ENCODE data around the gene SIAH2. TPM values are rescaled to one million over a fixed set of nuclear protein-coding genes. Genes with fewer than 3 reads are reported as not detected.
A peak's percentile ranks its signal among the peaks of the same experiment; 100 is the strongest.

Gene SIAH2
- total RNA-seq, 8 experiments from 2014 or later, result 7.1 to 29.4 (median 17.0) TPM

DNA sequence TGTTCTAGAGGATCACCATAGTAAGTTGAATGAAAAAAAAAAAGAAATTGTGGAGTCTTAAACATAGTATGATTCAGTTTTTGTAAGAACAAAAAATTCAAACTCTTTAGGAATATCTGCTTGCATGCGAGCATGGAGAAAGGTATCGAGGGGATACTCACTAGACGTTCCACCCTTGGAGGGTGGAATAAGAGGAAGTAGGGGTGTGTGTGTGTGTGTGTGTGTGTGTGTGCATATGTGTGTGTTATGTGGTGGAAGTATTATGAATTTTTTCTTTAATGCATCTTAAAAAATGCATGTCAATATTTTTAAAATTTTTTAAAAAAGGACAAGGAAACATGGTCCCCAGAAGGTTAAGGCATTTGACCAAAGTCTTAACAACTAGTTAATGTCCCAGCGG is 26.5 kb upstream of the SIAH2 start:
- Histone ChIP-seq H3K4me1 (replicated peaks in 1 of 2) (peaks cover 3 to 9% of the 10 kb centered on the region in 2 donors), H3K27ac (no peak overlapping the region), H3K4me3 (no peak overlapping the region)
- no peak for ATAC-seq (replicated peaks in 6 of 8)
- WGBS, 10 experiments, result 35 to 100% (median 81%) methylated on average over 1 to 4 of the region's 4 CpGs
- in situ Hi-C loops (cut with MboI; ENCODE audit: low pct_unique_long_range_greater_than_20kb in 2 of 9, low sequenced_read_pairs in 9 of 9, unreplicated experiment in 9 of 9), result loop anchor here in 6 of 9 experiments (10.0 to 25.0 kb wide), 4 partner anchors 75 to 373 kb away; no protein-coding TSS in a partner anchor

DNA sequence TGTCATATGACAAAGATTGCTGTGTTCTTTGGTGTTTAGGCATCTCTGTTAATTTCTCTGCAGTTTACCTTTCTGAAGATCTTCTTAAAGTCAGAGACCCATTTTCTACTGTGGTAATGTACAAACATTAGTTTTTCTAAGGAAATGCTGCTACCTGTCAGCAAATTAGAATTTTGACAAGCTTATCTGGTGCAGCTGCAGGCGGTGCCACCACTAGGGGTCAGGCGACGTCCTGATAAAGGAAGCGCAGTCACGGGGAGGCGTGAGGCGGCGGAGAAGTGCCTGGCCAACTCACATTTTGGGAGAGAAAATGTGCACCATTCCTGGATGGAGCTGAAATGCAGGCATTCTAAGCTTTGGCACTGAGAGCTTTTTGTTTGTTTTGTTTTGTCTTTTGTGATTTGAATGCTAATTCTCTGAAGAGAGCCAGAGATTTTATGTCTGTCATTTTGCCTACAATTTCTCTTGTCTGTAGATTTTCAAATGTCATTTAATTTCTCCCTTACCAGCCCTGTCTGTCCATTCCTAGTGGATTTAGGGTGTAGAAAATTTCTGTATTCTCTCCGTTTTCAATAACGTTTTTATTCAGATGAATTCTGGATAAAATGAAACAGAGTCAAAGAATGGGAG is 24.9 kb upstream of the SIAH2 start:
- in situ Hi-C loops (cut with MboI; ENCODE audit: low pct_unique_long_range_greater_than_20kb in 2 of 9, low sequenced_read_pairs in 9 of 9, unreplicated experiment in 9 of 9), result loop anchor here in 6 of 9 experiments (10.0 to 25.0 kb wide), 4 partner anchors 77 to 374 kb away; no protein-coding TSS in a partner anchor
- H3K4me1 ChIP-seq (replicated peaks in 1 of 2), result peaks cover 3 to 9% of the 10 kb centered on the region in 2 donors
- no peak overlapping the region for H3K27ac ChIP-seq
- WGBS, 10 experiments, result 0 to 15% (median 8%) methylated on average over 2 to 10 of the region's 10 CpGs; no CpG with 5 or more reads in 1 of the 10 experiments
- peak; percentile 68 to 95 (median 80) for ATAC-seq (replicated peaks in 6 of 8)
- H3K4me3 ChIP-seq, result no peak overlapping the region

DNA sequence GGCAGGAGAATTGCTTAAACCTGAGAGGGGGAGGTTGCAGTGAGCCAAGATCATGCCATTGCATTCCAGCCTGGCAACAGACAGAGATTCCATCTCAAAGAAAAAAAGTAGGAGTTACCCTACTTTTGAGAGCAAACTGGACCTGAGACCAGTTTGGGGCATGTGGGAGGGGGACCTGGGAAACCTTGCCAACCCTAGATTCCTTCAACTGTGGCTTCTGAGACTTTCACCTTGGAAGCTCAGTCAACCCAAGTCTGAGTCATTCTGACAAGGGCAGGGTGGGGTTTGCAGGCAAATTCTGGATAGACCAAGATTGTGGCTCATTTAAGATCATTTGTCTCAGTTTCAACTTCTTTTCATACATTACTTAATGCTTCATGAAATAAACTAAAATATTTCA is 23.8 kb upstream of the SIAH2 start:
- H3K27ac ChIP-seq, result no peak overlapping the region
- in situ Hi-C loops (cut with MboI; ENCODE audit: low pct_unique_long_range_greater_than_20kb in 2 of 9, low sequenced_read_pairs in 9 of 9, unreplicated experiment in 9 of 9), result loop anchor here in 6 of 9 experiments (10.0 to 25.0 kb wide), 4 partner anchors 78 to 376 kb away; no protein-coding TSS in a partner anchor
- ATAC-seq (replicated peaks in 6 of 8), result peak in 2 of 8 experiments; percentile 54 to 74

DNA sequence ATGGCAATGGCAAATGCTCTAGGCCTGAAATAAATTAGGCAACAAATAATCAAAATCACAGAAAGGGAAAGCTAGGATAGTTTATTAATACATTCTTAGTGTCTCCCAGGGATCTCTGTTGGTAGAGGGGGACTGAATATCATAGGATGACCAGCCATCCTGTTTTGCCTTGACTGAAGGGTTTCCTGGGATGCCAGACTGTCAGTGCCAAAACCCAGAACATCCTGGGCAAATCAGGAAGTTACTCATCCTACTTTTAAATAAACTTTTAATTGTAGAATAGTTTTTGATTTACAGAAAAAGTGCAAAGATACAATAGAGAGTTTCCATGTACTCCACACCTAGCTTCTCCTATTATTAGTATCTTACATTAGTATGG is 21.8 kb upstream of the SIAH2 start:
- Histone ChIP-seq H3K27ac (no peak overlapping the region), H3K4me1 (replicated peaks in 1 of 2) (peaks cover 1 to 3% of the 10 kb centered on the region in 2 donors), H3K4me3 (no peak overlapping the region)
- in situ Hi-C loops (cut with MboI; ENCODE audit: low pct_unique_long_range_greater_than_20kb in 2 of 9, low sequenced_read_pairs in 9 of 9, unreplicated experiment in 9 of 9), result loop anchor here in 6 of 9 experiments (10.0 to 25.0 kb wide), 4 partner anchors 80 to 378 kb away; no protein-coding TSS in a partner anchor
- ATAC-seq (replicated peaks in 6 of 8), result no peak

More for the DNA sequence above, 23.8 kb upstream of the SIAH2 start:
- Histone ChIP-seq H3K4me1 (replicated peaks in 1 of 2) (peaks cover 3 to 9% of the 10 kb centered on the region in 2 donors), H3K4me3 (no peak overlapping the region)

DNA sequence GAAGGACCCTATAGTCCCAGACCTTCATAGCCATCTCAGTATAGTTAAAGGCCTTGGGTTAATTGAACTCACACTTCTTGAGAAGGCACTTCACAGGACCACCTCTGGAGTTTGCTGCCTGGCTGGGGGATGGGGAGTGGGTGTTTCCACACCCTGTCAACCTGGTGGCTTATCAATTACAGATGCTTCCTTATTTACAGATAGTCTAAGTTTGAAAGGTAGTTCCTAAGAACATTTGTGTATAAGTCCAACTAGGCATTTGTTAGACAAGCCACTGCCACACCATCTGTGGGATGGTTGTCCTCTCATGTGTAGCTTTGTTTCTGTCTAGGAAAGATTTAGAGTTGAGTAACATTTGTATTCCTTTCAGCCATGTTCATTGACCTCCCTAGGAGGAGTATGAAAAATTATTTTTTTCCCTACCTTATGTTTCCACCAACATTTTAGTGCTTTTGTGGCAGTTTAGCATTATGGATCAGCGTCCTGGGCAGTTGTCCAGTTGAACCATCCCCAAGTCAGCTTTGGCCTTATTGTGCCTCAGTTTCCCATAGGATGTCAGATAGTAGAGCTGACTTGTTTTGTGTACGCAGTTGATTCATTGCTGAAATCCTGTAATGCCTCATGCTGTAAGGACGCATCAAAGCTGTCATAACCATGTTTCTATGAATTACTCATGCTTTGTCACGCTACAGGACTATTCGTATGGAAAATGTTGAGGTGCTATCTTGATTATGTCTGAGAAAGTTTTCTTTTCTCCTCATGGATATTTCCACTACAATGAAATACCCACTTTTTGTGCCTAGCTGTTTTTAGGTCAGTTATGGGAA is 21.2 kb upstream of the SIAH2 start:
- Histone ChIP-seq H3K4me1 (replicated peaks in 1 of 2) (no peaks in the 10 kb centered on the region), H3K4me3 (no peak overlapping the region), H3K27ac (no peak overlapping the region)
- 33 to 100% (median 83%) methylated on average over 1 to 5 of the region's 5 CpGs for WGBS, 10 experiments
- no peak for ATAC-seq (replicated peaks in 6 of 8)
- in situ Hi-C loops (cut with MboI; ENCODE audit: low pct_unique_long_range_greater_than_20kb in 2 of 9, low sequenced_read_pairs in 9 of 9, unreplicated experiment in 9 of 9), result loop anchor here in 6 of 9 experiments (10.0 to 25.0 kb wide), 4 partner anchors 81 to 378 kb away; no protein-coding TSS in a partner anchor

DNA sequence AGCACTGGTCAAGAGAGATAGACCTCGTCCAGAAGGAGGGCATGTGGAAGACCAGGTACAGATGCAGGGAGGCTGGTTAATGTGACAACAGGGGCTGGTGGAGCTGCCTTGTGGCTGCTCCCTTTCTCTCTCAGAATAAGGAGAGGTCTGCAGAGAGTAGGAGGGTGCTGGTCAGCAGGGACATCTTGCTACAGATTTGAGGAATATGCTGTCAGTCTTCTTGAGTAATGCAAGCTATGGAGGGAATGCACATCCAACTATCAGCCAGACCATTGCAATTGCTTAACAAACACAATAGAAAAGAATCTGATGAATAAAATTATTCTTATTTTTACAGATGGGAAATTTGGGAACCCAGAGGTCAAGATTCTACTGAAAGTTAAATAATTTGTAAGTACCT is 20.3 kb upstream of the SIAH2 start:
- no peak overlapping the region for H3K4me3 ChIP-seq
- in situ Hi-C loops (cut with MboI; ENCODE audit: low pct_unique_long_range_greater_than_20kb in 2 of 9, low sequenced_read_pairs in 9 of 9, unreplicated experiment in 9 of 9), result loop anchor here in 6 of 9 experiments (10.0 to 25.0 kb wide), 4 partner anchors 81 to 379 kb away; no protein-coding TSS in a partner anchor
- no peak overlapping the region for H3K27ac ChIP-seq
- no peaks in the 10 kb centered on the region for H3K4me1 ChIP-seq (replicated peaks in 1 of 2)
- 0 to 67% (median 43%) methylated on average over 1 of the region's 1 CpG; no CpG with 5 or more reads in 5 of the 10 experiments for WGBS, 10 experiments
- no peak for ATAC-seq (replicated peaks in 6 of 8)

DNA sequence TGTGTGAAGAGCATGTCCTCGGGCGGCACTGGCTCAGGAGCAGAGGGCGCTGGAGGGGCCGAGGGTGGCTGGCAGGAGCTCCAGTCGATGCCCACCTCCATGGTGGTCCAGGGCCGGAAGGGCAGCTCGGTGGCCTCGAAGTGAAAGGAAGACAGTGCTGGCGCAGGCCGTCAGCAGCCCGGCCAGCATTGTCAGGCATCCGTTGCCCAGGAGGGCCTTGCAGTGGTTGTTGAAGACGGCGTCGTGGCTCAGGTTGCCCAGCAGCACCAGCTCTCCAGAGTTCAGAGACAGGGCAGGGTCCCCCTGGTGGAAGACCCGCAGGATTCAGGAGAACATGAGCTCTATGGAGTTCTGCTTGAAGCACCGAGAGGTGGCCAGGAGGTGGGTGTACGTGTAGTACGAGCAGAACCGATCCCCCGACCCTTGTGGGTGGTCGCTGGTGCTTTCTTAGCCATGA is 16.5 kb upstream of the SIAH2 start:
- WGBS, 10 experiments, result 92 to 95% (median 95%) methylated on average over 4 to 13 of the region's 22 CpGs; no CpG with 5 or more reads in 7 of the 10 experiments
- ATAC-seq (replicated peaks in 6 of 8), result peak in 1 of 8 experiments; percentile 40
- in situ Hi-C loops (cut with MboI; ENCODE audit: low pct_unique_long_range_greater_than_20kb in 2 of 9, low sequenced_read_pairs in 9 of 9, unreplicated experiment in 9 of 9), result loop anchor here in 4 of 9 experiments (25.0 kb wide), 2 partner anchors 358 to 383 kb away; no protein-coding TSS in a partner anchor

DNA sequence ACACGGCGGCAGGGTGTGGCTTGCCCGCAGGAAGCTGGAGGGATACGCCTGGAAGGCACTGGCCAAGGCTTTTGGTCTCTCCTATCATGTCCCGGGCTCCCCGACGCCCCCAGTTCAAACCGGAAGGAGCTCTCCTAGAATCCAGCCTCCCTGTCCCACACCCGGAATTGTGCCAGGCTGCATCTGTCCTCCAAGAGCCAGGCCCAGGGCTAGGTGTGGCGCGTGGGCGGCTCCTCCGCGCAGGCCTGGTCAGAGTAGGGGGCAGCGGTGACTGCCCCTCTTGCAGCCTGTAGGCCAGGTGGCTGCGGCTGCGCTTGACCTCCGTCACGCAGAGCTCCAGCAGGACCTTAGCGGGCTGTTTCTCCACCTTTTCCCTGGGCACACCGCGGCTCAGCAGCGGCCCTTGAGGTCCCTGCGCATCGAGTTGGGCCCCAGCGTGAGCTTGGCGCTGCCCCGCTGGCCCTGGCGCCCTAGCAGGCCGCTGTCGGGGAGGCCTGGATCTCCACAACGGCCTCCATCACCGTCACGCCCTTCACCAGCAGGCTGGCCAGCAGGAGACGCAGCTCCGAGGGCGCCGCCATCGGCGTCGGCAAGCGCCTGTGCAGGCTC is 15.9 kb upstream of the SIAH2 start:
- no peak overlapping the region for H3K27ac ChIP-seq
- no peak for ATAC-seq (replicated peaks in 6 of 8)

More for the DNA sequence above, 16.5 kb upstream of the SIAH2 start:
- Histone ChIP-seq H3K4me3 (no peak overlapping the region), H3K4me1 (replicated peaks in 1 of 2) (no peaks in the 10 kb centered on the region), H3K27ac (no peak overlapping the region)

DNA sequence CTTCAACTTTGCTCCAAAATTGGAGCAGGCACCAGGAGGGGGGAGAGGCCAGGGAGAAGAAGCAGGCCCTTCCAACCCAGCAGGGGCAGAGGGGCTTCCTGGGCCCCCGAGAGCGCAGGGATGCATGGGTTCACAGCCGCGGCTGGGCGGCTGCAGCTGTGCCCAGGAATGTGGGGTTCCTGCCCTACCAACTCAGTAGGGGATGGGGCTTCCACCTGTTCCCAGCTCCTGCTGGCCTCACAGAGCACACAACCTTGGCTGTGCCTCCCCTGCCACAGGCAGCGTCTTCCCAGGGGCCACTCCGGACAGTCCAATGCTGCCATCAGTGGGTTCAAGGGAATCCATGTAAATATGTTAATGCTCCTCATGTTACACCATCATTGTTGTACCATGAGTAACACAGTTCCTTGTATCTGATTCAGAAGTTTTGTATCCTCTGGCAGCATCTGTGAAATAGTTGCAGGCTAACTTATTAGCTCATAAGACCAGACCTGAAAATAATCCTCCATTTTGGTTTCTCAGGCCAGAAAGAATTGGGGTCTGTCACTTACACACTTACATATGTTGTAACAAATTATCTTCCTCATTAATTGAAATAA is 12.1 kb upstream of the SIAH2 start:
- Histone ChIP-seq H3K27ac (no peak overlapping the region), H3K4me3 (no peak overlapping the region), H3K4me1 (replicated peaks in 1 of 2) (no peaks in the 10 kb centered on the region)
- in situ Hi-C loops (cut with MboI; ENCODE audit: low pct_unique_long_range_greater_than_20kb in 2 of 9, low sequenced_read_pairs in 9 of 9, unreplicated experiment in 9 of 9), result loop anchor here in 4 of 9 experiments (25.0 kb wide), 2 partner anchors 362 to 387 kb away; no protein-coding TSS in a partner anchor
- peak in 1 of 8 experiments; percentile 18 for ATAC-seq (replicated peaks in 6 of 8)
- WGBS, 10 experiments, result 93 to 100% methylated on average over 2 to 3 of the region's 7 CpGs; no CpG with 5 or more reads in 8 of the 10 experiments

More for the DNA sequence above, 15.9 kb upstream of the SIAH2 start:
- 90 to 100% (median 96%) methylated on average over 2 to 11 of the region's 42 CpGs; no CpG with 5 or more reads in 6 of the 10 experiments for WGBS, 10 experiments
- H3K4me1 ChIP-seq (replicated peaks in 1 of 2), result no peaks in the 10 kb centered on the region
- no peak overlapping the region for H3K4me3 ChIP-seq
- in situ Hi-C loops (cut with MboI; ENCODE audit: low pct_unique_long_range_greater_than_20kb in 2 of 9, low sequenced_read_pairs in 9 of 9, unreplicated experiment in 9 of 9), result loop anchor here in 4 of 9 experiments (25.0 kb wide), 2 partner anchors 358 to 383 kb away; no protein-coding TSS in a partner anchor

DNA sequence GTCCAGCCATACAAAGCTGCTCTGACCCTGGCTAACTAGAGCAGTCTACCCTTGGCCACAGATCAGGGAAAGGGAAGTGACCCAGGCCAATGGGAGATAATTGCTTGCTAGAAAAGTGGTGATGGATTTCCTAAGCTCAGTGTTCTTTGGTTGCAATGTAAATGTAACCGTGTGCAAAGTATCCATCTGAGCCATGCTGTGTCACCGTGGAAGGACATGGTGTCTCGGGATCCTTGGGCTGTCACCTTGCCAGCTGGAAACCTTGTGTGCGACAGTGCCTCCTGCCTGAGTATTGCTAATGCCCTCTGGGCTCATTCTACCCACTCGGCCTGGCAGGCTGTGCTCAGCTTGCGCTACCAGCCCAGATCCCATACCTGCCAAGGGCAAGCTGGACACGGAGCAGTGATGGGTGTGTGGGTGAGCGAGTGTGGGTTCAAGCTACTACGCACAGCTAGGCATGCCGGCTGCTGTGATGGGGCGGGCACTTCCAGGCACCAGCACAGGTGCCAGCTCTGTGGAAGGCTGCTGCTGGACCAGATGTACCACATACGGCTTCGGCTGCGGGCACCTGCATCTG is 10.7 kb upstream of the SIAH2 start:
- WGBS, 10 experiments, result 58 to 96% (median 89%) methylated on average over 2 to 6 of the region's 14 CpGs; no CpG with 5 or more reads in 7 of the 10 experiments
- no peak overlapping the region for H3K27ac ChIP-seq
- H3K4me1 ChIP-seq (replicated peaks in 1 of 2), result no peaks in the 10 kb centered on the region
- in situ Hi-C loops (cut with MboI; ENCODE audit: low pct_unique_long_range_greater_than_20kb in 2 of 9, low sequenced_read_pairs in 9 of 9, unreplicated experiment in 9 of 9), result no loop called here
- ATAC-seq (replicated peaks in 6 of 8), result no peak
- H3K4me3 ChIP-seq, result no peak overlapping the region

DNA sequence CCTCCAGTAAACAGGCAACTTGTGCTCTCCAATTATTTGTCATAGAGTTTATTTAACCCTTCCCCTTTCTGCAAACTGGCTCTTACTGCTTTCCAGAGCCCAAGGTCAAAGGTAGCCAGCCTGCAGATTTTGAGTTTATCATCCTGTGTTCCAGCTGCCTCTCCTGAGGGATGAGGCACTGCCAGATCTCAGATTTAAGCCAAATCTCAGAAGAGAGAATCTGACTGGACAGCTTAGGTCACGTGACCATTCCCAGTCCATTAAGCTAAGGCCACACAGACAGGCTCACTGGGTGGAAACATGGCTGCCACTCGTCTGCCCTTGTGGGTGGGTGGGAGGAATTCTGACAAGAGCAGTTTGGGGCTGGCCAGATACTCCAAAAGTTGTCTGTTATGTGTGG is 8.6 kb upstream of the SIAH2 start:
- Histone ChIP-seq H3K4me3 (no peak overlapping the region), H3K27ac (no peak overlapping the region), H3K4me1 (replicated peaks in 1 of 2) (no peaks in the 10 kb centered on the region)
- in situ Hi-C loops (cut with MboI; ENCODE audit: low pct_unique_long_range_greater_than_20kb in 2 of 9, low sequenced_read_pairs in 9 of 9, unreplicated experiment in 9 of 9), result no loop called here
- WGBS, 10 experiments, result 80 to 90% methylated on average over 2 of the region's 2 CpGs; no CpG with 5 or more reads in 8 of the 10 experiments
- ATAC-seq (replicated peaks in 6 of 8), result no peak

DNA sequence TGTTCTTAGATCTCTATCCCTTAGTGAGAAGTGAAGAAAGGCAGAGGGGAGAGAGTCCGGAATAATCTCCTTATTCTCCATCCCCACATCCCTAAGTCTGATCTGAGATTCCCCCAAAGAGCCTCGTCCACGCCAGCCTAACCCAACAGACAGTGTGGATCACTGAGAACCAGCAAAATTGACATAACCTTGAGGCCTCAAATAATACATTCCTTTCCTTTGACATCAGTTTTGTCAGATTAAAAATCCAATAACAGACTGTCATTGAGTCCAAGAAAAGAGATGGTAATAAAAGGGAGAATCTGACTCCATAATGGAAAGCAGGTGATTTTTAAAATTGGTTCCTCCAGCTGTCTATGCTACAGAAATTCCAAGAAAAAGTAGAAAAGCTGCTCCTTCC is 7.7 kb upstream of the SIAH2 start:
- 60 to 94% (median 81%) methylated on average over 1 to 3 of the region's 3 CpGs; no CpG with 5 or more reads in 6 of the 10 experiments for WGBS, 10 experiments
- in situ Hi-C loops (cut with MboI; ENCODE audit: low pct_unique_long_range_greater_than_20kb in 2 of 9, low sequenced_read_pairs in 9 of 9, unreplicated experiment in 9 of 9), result no loop called here
- no peaks in the 10 kb centered on the region for H3K4me1 ChIP-seq (replicated peaks in 1 of 2)
- no peak for ATAC-seq (replicated peaks in 6 of 8)
- H3K27ac ChIP-seq, result no peak overlapping the region
- H3K4me3 ChIP-seq, result no peak overlapping the region
